ENCODE data around the gene RASA3.

DNA sequence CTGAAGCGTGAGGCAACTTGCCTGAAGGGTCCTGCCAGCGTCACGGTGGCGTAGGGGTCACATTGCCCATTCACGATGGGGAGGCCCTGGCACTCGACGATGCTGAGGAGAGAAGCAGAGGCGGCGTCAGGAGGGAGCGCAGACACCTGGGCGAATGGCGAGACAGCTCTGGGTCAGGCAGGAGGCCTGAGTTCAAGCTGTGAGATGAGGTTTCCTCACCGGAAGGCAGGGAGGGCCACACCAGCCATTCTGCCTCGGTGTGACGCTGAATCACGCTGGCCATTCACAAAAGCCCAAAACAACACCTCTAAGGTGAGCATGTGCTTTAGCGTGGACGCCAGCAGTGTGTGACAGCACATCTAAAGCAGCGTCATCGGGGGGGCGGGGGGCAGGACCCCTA lies 104.6 kb downstream of the RASA3 start:
- TF ChIP-seq, protein P1, sequence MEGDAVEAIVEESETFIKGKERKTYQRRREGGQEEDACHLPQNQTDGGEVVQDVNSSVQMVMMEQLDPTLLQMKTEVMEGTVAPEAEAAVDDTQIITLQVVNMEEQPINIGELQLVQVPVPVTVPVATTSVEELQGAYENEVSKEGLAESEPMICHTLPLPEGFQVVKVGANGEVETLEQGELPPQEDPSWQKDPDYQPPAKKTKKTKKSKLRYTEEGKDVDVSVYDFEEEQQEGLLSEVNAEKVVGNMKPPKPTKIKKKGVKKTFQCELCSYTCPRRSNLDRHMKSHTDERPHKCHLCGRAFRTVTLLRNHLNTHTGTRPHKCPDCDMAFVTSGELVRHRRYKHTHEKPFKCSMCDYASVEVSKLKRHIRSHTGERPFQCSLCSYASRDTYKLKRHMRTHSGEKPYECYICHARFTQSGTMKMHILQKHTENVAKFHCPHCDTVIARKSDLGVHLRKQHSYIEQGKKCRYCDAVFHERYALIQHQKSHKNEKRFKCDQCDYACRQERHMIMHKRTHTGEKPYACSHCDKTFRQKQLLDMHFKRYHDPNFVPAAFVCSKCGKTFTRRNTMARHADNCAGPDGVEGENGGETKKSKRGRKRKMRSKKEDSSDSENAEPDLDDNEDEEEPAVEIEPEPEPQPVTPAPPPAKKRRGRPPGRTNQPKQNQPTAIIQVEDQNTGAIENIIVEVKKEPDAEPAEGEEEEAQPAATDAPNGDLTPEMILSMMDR (IDR thresholded peaks at IDR 0.05; ENCODE audit: insufficient read depth, low read length), result no peak
- TF ChIP-seq POLR2AphosphoS5 (IDR thresholded peaks at IDR 0.05; ENCODE audit: low read depth) (no peak), GABPA (IDR thresholded peaks at IDR 0.05; ENCODE audit: low read depth) (no peak)
